ENCODE measurements around the gene ATP6AP1.

Gene ATP6AP1

DNA sequence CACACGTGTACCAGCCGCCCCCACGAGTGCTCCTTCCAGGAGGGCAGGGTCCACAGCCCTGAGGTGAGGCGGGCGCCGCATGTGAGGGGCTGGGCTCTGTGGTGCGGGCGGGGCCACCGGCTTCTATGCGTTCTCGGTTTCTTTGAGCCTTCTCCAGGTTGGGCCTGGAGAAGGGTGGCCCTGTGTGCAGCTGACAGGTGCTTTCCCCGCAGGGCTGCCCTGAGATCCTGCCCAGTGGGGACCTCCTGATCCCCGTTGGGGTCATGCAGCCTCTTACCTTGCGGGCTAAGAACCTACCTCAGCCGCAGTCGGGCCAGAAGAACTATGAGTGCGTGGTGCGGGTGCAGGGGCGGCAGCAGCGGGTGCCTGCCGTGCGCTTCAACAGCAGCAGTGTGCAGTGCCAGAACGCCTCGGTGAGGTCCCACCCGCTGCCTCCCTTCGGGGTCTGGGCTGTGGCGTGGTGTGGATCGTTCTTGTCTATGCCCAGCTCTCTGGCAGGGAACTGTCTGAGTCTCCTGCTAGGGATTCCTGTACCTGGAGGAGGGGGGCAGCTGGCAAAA is 36.4 kb downstream of the ATP6AP1 start:
- in situ Hi-C loops (cut with HindIII; ENCODE audit: low sequenced_read_pairs): no loop called here
- DNase-seq (ENCODE audit: low read depth): no peak
- TF ChIP-seq, protein P1, sequence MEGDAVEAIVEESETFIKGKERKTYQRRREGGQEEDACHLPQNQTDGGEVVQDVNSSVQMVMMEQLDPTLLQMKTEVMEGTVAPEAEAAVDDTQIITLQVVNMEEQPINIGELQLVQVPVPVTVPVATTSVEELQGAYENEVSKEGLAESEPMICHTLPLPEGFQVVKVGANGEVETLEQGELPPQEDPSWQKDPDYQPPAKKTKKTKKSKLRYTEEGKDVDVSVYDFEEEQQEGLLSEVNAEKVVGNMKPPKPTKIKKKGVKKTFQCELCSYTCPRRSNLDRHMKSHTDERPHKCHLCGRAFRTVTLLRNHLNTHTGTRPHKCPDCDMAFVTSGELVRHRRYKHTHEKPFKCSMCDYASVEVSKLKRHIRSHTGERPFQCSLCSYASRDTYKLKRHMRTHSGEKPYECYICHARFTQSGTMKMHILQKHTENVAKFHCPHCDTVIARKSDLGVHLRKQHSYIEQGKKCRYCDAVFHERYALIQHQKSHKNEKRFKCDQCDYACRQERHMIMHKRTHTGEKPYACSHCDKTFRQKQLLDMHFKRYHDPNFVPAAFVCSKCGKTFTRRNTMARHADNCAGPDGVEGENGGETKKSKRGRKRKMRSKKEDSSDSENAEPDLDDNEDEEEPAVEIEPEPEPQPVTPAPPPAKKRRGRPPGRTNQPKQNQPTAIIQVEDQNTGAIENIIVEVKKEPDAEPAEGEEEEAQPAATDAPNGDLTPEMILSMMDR (IDR thresholded peaks at IDR 0.05; ENCODE audit: low read depth, low read length, missing control alignments): no peak
- no peak overlapping the region for H3K4me3 ChIP-seq (ENCODE audit: low read depth, low read length)

DNA sequence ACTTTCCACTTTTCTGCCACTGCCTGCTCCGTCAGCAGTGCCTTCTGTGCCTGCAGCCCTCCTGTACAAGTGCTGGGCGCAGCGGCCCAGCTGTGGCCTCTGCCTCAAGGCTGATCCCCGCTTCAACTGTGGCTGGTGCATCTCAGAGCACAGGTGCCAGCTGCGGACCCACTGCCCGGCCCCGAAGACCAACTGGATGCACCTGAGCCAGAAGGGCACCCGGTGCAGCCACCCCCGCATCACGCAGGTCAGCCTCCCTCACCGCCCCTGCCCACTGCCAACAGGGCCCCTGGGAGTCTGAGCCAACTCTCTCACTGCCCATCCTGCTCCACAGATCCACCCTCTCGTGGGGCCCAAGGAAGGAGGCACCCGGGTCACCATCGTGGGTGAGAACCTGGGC is 37.1 kb downstream of the ATP6AP1 start:
- H3K4me3 ChIP-seq (ENCODE audit: low read depth, low read length): no peak overlapping the region
- DNase-seq (ENCODE audit: low read depth): no peak
- in situ Hi-C loops (cut with HindIII; ENCODE audit: low sequenced_read_pairs): no loop called here
- TF ChIP-seq, protein P1 (IDR thresholded peaks at IDR 0.05; ENCODE audit: low read depth, low read length, missing control alignments): no peak

DNA sequence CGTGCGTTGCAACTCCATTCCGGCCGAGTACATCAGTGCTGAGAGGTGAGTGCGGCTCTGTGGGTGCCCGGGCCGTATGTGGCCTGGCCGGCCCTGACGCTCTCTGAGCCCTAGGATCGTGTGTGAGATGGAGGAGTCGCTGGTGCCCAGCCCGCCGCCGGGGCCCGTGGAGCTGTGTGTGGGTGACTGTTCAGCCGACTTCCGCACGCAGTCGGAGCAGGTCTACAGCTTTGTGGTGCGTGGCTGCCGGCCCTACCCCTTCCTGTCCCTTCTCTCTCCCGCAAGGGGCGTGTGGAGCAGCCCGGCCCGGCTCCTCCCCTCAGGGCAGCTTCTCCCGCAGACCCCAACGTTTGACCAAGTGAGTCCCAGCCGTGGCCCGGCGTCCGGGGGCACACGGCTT is 37.6 kb downstream of the ATP6AP1 start:
- TF ChIP-seq, protein P1 (IDR thresholded peaks at IDR 0.05; ENCODE audit: low read depth, low read length, missing control alignments): no peak
- no peak overlapping the region for H3K4me3 ChIP-seq (ENCODE audit: low read depth, low read length)
- in situ Hi-C loops (cut with HindIII; ENCODE audit: low sequenced_read_pairs): no loop called here
- DNase-seq (ENCODE audit: low read depth): no peak

DNA sequence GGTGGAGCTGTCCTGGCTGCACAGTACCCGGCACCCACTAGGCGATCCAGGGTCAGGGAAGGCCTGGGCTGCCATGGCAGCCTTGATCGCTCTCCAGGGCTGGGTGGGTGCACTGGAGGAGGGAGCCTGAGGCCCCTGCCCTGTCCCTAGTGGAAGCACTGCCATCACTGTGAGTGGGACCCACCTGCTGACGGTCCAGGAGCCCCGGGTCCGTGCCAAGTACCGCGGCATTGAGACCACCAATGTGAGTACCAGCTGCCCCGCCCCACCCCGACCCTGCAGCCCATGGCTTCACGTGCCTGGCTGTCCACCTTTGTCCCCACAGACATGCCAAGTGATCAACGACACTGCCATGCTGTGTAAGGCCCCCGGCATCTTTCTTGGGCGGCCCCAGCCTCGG is 38.4 kb downstream of the ATP6AP1 start:
- in situ Hi-C loops (cut with HindIII; ENCODE audit: low sequenced_read_pairs): no loop called here
- no peak for DNase-seq (ENCODE audit: low read depth)
- TF ChIP-seq, protein P1 (IDR thresholded peaks at IDR 0.05; ENCODE audit: low read depth, low read length, missing control alignments): no peak
- H3K4me3 ChIP-seq (ENCODE audit: low read depth, low read length): no peak overlapping the region

DNA sequence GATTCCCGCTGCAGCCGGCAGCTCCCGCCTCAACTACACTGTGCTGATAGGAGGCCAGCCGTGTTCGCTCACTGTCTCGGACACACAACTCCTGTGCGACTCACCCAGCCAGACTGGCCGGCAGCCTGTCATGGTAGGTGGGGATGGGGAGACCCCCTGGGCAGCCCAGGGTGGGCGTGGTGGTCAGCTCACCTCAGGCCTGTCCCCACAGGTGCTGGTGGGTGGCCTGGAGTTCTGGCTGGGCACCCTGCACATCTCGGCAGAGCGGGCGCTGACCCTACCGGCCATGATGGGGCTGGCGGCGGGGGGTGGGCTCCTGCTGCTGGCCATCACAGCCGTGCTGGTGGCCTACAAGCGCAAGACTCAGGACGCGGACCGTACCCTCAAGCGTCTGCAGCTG is 39.1 kb downstream of the ATP6AP1 start:
- no peak for DNase-seq (ENCODE audit: low read depth)
- no peak overlapping the region for H3K4me3 ChIP-seq (ENCODE audit: low read depth, low read length)
- TF ChIP-seq, protein P1 (IDR thresholded peaks at IDR 0.05; ENCODE audit: low read depth, low read length, missing control alignments): no peak
- in situ Hi-C loops (cut with HindIII; ENCODE audit: low sequenced_read_pairs): no loop called here

DNA sequence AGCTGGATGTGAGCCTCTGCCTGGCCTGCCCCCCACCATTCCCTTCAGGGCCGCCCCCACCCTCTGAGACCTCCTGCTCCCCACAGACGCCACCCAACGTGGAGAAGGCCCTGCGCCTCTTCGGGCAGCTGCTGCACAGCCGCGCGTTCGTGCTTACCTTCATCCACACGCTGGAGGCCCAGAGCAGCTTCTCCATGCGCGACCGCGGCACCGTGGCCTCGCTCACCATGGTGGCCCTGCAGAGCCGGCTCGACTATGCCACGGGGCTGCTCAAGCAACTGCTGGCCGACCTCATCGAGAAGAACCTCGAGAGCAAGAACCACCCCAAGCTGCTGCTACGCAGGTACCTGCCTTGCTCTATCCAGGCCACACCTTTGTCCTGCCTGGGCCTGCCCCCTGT is 39.7 kb downstream of the ATP6AP1 start:
- H3K4me3 ChIP-seq (ENCODE audit: low read depth, low read length): no peak overlapping the region
- DNase-seq (ENCODE audit: low read depth): no peak
- TF ChIP-seq, protein P1 (IDR thresholded peaks at IDR 0.05; ENCODE audit: low read depth, low read length, missing control alignments): no peak
- in situ Hi-C loops (cut with HindIII; ENCODE audit: low sequenced_read_pairs): no loop called here

DNA sequence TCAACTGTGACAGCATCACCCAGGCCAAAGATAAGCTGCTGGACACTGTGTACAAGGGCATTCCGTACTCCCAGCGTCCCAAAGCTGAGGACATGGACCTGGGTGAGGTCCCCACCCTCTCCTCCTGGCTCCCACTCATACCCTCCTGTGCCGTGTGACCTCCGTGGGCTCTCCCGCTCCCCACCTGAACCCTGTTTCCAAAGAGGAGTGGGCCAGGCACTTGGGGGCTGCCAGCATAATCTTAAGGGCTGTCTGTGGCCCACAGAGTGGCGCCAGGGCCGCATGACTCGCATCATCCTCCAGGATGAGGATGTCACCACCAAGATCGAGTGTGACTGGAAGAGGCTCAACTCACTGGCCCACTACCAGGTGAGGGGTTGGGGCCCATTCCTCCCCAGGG is 40.6 kb downstream of the ATP6AP1 start:
- in situ Hi-C loops (cut with HindIII; ENCODE audit: low sequenced_read_pairs): no loop called here
- TF ChIP-seq, protein P1 (IDR thresholded peaks at IDR 0.05; ENCODE audit: low read depth, low read length, missing control alignments): no peak

More for the DNA sequence above, 40.6 kb downstream of the ATP6AP1 start:
- no peak for DNase-seq (ENCODE audit: low read depth)
- no peak overlapping the region for H3K4me3 ChIP-seq (ENCODE audit: low read depth, low read length)
